SJSA1 (cell line): ENCODE measurements around the gene CAMK1G. TPM values are rescaled to one million over a fixed set of nuclear protein-coding genes. Genes with fewer than 3 reads are reported as not detected.

ENCODE experiments used
- DNase-seq, 2 experiments: peaks; one replicate each; pipeline ENCODE4 v3.0.0-alpha.2; 2015 to 2020; ENCODE audit warnings: low spot score in 2 of 2, low read depth in 1 of 2
- H3K27ac ChIP-seq: fragments of 250-450 bp; sonication (Bioruptor Pico); 2 replicates; pipeline ENCODE4 v1.5.1; 2020; ENCODE audit warnings: mild to moderate bottlenecking, moderate library complexity
- H3K27me3 ChIP-seq: fragments of 250-450 bp; sonication (Bioruptor Pico); replicated peaks from 2 replicates; pipeline ENCODE4 v1.5.1; 2020; ENCODE audit warnings: mild to moderate bottlenecking, moderate library complexity
- H3K36me3 ChIP-seq: fragments of 250-450 bp; sonication (Bioruptor Pico); 2 replicates; pipeline ENCODE4 v1.5.1; 2020; ENCODE audit warnings: mild to moderate bottlenecking
- H3K4me1 ChIP-seq: fragments of 250-450 bp; sonication (Bioruptor Pico); replicated peaks from 2 replicates; pipeline ENCODE4 v1.6.1; 2021; ENCODE audit warnings: mild to moderate bottlenecking
- H3K4me3 ChIP-seq: fragments of 250-450 bp; sonication (Bioruptor Pico); 2 replicates; pipeline ENCODE4 v1.5.1; 2020; ENCODE audit warnings: mild to moderate bottlenecking
- H3K9me3 ChIP-seq: fragments of 250-450 bp; sonication (Bioruptor Pico); replicated peaks from 2 replicates; pipeline ENCODE4 v1.5.1; 2020; ENCODE audit warnings: mild to moderate bottlenecking
- total RNA-seq: library from RNA; depleted of rRNA; stranded (reverse); fragments of >200 nt; shearing (Covaris generic); gene quantifications from 2 replicates; pipeline ENCODE4 v1.2.3, GENCODE V29; 2014; rRNA removed

CAMK1G gene
- 0.11 TPM in 1 of 2 replicates, not detected in the other for total RNA-seq

DNA sequence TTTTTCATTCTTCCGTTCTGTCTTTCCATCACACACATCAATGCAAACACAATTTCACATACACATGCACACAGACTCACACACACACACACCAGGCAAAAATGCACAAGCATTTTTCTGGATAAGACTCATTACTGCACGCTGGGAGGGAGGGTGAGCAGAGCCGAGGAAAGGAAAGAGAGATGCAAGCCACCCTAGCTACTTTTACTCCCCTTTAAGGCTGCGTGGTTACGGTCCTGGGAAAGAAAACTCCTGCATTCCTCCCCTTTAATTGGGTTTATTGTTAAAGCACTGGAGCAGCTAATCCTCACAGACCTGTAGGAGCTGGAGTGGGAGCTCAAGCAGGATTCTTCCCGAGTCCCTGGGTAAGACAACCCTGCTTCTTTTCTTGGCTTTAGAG lies at the start of gene CAMK1G:
Gene CAMK1G (plus strand): TSS at position 307 of the 400 bp plus-strand sequence. CDS start 11,270 bp downstream, outside the sequence.
- H3K27ac ChIP-seq, result no peak within 1 kb of the TSS
- peaks cover 3% of the 10 kb centered on the region; the same call in 1 of the 2 replicates for H3K4me1 ChIP-seq
- DNase-seq, result no peak
- no peaks in the 10 kb centered on the region for H3K36me3 ChIP-seq
- H3K4me3 ChIP-seq, result no peak within 1 kb of the TSS
- peaks cover 23% of the 10 kb centered on the region for H3K27me3 ChIP-seq
- H3K9me3 ChIP-seq, result no peaks in the 10 kb centered on the region

DNA sequence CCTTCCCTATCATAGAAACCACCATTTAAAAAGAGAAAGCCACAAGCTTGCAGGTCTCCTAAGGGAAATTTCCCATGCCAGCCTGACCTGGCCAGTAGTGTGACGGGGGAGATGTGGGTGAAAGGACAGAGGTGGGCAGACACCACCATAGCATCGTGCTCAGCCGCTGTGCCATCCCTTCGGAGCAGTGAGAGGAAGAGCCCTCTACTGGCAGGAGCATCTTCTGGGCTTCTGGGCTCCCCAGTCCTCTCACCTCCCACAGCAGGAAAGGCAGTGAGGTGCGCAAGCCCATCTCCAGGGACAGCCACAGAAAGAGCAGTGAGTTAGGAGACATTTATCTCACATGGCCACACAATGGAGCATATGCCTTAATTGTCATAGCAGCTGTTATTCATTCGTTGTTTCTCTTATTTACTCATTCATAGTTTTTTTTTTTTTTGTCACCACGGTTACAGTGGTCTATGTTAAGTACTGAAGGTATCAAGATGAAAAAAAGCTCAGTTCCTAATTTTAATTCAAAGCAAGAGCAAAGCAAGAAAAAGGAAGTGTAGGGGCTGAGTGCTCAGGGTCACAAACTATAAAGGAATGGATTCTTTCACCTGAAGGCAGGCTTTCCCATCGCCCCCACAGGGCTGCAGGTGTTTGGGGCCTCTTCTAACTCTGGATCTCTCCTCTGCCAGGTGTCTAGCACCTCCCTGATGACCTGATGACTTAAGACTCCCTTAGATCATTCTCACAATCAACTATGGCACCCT lies 48.8 kb upstream of the CAMK1G start:
- no peaks in the 10 kb centered on the region for H3K27me3 ChIP-seq
- no peak for DNase-seq
- no peaks in the 10 kb centered on the region for H3K36me3 ChIP-seq
- H3K4me3 ChIP-seq, result no peak overlapping the region
- no peak overlapping the region for H3K27ac ChIP-seq
- H3K4me1 ChIP-seq, result no peaks in the 10 kb centered on the region
- H3K9me3 ChIP-seq, result no peaks in the 10 kb centered on the region

DNA sequence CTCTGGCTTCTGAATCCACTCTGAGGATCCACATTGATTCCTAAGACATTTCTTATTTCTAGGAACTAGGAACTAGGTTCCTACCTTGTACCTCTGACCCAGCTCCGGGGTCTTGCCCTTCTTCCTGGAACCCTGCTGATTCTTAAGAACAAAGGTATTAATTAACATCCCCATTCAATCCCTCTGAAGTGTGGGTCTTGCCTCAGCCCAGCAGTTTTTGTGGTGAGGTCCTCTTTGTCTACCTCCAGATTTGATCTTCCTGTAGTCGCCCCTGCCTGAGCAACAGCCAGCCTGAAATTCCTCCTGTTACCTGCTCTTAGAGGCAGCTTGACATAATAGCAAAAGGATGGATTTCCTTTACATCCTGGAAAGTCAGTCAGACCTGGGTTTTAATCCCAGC lies 46.7 kb upstream of the CAMK1G start:
- Histone ChIP-seq H3K27ac (no peak overlapping the region), H3K36me3 (no peaks in the 10 kb centered on the region), H3K4me1 (no peaks in the 10 kb centered on the region), H3K4me3 (no peak overlapping the region), H3K9me3 (no peaks in the 10 kb centered on the region), H3K27me3 (no peaks in the 10 kb centered on the region)
- no peak for DNase-seq

DNA sequence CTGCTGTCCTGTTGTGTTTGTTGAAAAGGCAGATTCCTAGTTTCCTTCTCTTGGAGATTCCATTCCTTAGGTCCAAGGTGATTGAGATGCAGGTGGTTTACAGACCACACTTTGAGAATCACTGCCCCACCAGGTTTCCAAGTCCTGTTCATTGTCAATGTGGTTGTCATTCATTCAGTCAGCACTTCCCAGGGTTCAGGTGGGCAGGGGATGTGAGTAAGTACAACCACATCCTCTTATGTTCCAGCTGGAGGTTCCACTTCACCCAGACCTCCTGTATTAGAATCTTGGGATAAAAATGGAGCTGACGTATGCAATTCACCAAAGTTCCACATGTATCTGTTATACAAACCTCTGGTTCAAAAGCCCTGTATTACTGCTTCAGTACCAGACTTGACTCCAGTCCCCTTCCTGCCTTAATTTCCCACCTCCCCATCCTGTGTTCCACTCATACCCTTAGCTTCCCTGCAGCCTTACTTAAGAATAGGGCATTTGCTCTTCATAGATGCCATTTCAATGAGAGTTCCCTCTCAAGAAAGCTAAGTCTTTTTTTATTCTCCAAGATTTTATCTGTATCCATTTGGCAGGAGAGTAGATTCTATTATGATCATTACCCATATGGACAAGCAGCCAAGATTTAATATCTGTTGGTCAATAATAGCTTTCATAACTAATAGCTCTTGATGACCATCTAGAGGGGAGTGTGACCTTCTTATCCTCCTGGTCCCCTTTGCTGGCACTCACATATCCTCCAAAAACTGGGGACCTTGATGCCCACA lies 46.0 kb upstream of the CAMK1G start:
- Histone ChIP-seq H3K36me3 (no peaks in the 10 kb centered on the region), H3K4me1 (no peaks in the 10 kb centered on the region), H3K27me3 (no peaks in the 10 kb centered on the region), H3K9me3 (no peaks in the 10 kb centered on the region), H3K27ac (no peak overlapping the region), H3K4me3 (no peak overlapping the region)
- no peak for DNase-seq

DNA sequence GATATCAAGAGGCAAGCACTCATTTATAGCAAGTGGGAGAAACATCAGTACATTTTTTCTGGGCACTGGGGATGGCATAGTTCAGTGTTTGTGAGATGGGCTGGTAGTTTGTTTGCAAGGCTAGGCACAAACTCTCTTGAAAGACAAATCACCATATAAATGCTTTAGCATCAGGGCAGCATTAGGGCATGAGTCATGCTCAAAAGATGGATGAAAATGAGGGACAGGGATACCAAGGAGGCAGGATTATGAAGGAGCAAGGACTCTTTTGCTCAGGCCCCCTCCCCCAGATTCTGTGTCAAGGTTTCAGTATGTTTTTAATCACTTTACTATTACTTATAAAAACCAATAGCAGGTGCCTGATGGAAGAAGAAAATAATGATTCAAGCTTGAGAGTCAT lies 43.9 kb upstream of the CAMK1G start:
- Histone ChIP-seq H3K36me3 (no peaks in the 10 kb centered on the region), H3K27me3 (no peaks in the 10 kb centered on the region), H3K4me1 (no peaks in the 10 kb centered on the region), H3K9me3 (no peaks in the 10 kb centered on the region), H3K4me3 (no peak overlapping the region), H3K27ac (no peak overlapping the region)
- DNase-seq, result no peak

DNA sequence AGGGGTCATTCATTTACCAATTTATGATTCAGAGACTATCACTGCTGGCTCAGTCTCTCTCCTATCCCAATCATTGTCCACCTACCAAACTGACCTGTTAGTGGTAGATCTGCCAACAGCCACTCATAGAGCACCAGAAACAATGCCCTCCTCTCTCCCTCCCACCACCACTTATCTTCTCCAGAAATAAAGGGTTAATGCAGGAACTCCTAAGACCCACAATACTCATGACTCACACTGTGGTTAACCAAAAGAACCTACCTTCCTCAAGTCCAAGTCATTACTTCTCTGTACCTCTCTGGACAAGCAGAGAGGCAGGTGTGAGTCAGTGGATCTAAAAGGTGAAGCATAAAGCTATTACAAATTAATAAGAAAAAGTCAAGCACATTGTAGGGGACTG lies 40.9 kb upstream of the CAMK1G start:
- DNase-seq, result no peak
- no peaks in the 10 kb centered on the region for H3K4me1 ChIP-seq
- H3K9me3 ChIP-seq, result no peaks in the 10 kb centered on the region
- no peak overlapping the region for H3K4me3 ChIP-seq
- no peaks in the 10 kb centered on the region for H3K36me3 ChIP-seq
- H3K27ac ChIP-seq, result no peak overlapping the region
- H3K27me3 ChIP-seq, result no peaks in the 10 kb centered on the region

DNA sequence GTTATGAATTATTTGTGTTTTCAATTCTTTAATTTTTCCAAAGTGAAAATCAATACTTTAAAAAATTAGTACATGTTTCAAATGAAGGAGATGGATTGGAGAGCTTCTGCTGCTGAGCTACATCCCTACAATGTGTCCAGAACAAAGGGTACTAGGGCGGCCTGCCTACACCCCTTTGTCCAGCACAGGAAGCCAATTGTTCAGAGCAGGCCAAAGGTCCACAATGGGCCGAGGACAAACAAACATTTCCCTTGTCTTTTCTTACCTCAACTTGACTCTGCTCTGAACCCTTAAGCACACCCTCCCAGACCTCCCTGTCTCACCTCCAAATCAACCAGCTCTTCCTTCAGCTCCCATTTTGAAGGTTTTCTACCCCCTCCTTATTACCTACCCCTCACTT lies 39.4 kb upstream of the CAMK1G start:
- Histone ChIP-seq H3K4me3 (no peak overlapping the region), H3K27me3 (no peaks in the 10 kb centered on the region), H3K4me1 (no peaks in the 10 kb centered on the region), H3K36me3 (no peaks in the 10 kb centered on the region), H3K9me3 (no peaks in the 10 kb centered on the region), H3K27ac (no peak overlapping the region)
- DNase-seq, result no peak

DNA sequence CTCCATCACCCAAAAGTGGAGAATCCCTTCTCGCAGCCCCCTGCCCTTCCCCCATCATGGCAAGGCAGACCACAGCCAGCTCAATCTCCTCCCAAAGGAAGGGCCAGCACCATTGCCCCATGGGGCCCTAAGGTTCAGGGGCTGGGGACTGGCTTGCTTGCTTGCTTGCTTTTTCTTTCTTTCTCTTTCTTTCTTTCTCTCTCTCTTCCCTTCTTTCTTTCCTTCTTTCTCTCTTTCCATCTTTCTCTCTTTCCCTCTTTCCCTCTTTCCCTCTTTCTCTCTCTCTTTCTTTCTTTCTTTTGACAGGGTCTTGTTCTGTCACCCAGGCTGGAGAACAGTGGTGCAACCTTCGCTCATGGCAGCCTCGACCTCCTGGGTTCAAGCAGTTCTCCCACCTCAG lies 38.1 kb upstream of the CAMK1G start:
- Histone ChIP-seq H3K4me1 (no peaks in the 10 kb centered on the region), H3K27ac (no peak overlapping the region), H3K4me3 (no peak overlapping the region), H3K27me3 (no peaks in the 10 kb centered on the region), H3K9me3 (no peaks in the 10 kb centered on the region), H3K36me3 (no peaks in the 10 kb centered on the region)
- DNase-seq, result no peak

DNA sequence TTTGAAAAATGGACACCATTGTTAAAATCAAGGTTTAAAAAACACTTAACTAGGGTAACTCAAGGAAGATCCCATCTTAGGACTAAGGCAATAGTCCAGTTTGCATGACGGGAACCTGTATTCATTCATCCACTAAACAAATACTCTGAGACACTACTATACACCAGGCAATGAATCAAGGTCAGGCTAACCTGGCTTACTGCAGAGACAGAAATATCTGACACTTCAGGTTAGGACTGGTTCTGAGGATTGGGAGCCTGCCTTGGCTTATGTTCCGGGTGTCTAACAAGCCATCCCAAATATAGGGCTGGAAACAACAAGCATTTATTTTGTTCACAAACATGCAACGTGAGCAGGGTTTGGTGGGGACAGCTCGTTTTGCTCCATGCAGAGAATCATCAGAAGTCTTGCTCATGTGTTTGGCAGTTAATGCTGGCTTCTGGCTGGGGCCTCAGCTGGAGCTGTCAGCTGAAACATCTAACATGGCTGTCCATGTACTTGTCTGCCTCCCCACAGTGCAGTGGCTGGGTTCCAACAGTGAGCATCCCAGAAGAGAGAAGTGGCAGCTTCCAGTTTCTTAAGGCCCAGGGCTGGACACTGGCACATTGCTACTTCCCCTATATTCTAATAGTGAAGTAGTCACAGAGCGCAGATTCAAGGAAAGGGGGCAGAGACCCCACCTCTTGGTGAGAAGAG lies 37.0 kb upstream of the CAMK1G start:
- no peaks in the 10 kb centered on the region for H3K4me1 ChIP-seq
- no peaks in the 10 kb centered on the region for H3K27me3 ChIP-seq
- H3K36me3 ChIP-seq, result no peaks in the 10 kb centered on the region
- H3K9me3 ChIP-seq, result no peaks in the 10 kb centered on the region
- no peak for DNase-seq
- no peak overlapping the region for H3K4me3 ChIP-seq
- no peak overlapping the region for H3K27ac ChIP-seq

DNA sequence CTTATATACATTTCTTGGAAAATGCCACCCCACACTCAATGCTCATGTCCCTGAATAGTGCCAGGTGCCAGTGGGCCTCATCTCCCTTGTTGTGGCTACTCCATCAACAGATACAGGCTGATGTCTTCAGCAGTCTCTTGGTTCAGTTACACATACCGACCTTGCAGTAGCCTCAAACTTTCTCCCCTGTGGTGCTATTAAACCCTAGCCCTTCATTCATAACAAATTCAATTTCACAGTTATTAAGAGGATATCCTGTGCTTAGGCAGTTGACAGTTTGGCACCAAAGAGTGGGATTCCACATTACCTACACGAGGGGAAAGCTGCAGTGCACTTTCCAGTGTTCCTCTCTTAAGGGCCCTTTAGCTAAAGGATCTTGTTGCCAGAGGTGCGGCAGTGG lies 35.9 kb upstream of the CAMK1G start:
- no peak for DNase-seq
- Histone ChIP-seq H3K4me3 (no peak overlapping the region), H3K36me3 (no peaks in the 10 kb centered on the region), H3K4me1 (no peaks in the 10 kb centered on the region), H3K27me3 (no peaks in the 10 kb centered on the region), H3K27ac (no peak overlapping the region), H3K9me3 (no peaks in the 10 kb centered on the region)

DNA sequence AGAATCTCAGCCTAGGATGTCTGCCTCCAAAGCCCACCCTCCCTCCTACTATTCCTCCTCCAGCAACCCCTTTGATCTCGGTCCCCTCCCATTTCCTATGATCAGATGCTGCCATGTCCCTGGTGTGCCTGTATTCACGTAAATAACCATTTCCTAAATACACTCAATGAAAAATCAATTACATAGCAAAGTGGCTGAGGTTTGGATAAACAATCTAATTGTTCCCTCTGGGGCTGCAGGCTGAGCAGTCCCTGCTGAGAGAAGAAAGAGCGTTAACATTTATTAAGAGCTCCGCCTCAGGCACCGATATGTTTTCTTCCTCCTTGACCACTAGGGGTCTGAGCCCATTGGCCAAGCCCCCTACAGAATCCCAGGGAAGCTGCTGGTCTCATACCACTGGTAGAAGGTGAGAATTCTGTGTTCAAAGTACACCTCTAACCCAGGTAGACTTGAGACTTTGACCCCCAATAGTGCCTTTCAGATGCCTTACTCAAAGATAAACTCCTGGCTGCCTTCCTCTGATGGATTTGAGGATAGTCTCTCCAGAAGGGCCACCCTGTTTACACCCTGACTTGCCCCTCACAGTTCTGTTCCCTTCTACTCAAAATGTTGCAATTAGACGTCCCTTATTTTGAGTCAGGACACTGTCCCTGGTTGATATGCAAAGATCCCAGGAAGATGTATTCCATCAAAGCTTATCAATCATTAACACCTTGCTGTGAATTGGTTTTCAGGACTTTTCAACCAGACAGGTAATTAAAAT lies 33.9 kb upstream of the CAMK1G start:
- no peaks in the 10 kb centered on the region for H3K36me3 ChIP-seq
- H3K4me3 ChIP-seq, result no peak overlapping the region
- H3K27ac ChIP-seq, result no peak overlapping the region
- no peak for DNase-seq
- H3K4me1 ChIP-seq, result no peaks in the 10 kb centered on the region
- no peaks in the 10 kb centered on the region for H3K27me3 ChIP-seq
- H3K9me3 ChIP-seq, result no peaks in the 10 kb centered on the region

DNA sequence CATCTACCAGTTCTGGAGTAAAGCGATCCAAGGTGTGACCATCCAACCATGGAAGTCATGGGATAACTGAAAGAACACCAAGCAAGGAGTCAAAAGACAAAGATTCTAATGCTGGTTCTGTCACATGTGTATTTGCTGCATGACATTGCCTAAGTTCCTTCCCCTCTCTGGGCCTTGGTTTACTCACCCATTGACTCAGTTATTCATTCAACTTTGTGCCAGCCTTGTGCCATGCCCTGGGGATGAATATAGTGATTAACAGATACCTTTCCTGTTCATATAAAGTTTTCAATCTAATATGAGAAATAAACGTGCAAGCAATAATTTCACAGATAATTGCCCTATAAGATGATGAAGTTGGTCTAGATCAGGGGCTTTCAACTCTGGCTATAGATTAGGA lies 33.0 kb upstream of the CAMK1G start:
- no peak for DNase-seq
- Histone ChIP-seq H3K36me3 (no peaks in the 10 kb centered on the region), H3K27ac (no peak overlapping the region), H3K9me3 (no peaks in the 10 kb centered on the region), H3K4me1 (no peaks in the 10 kb centered on the region), H3K27me3 (no peaks in the 10 kb centered on the region), H3K4me3 (no peak overlapping the region)

DNA sequence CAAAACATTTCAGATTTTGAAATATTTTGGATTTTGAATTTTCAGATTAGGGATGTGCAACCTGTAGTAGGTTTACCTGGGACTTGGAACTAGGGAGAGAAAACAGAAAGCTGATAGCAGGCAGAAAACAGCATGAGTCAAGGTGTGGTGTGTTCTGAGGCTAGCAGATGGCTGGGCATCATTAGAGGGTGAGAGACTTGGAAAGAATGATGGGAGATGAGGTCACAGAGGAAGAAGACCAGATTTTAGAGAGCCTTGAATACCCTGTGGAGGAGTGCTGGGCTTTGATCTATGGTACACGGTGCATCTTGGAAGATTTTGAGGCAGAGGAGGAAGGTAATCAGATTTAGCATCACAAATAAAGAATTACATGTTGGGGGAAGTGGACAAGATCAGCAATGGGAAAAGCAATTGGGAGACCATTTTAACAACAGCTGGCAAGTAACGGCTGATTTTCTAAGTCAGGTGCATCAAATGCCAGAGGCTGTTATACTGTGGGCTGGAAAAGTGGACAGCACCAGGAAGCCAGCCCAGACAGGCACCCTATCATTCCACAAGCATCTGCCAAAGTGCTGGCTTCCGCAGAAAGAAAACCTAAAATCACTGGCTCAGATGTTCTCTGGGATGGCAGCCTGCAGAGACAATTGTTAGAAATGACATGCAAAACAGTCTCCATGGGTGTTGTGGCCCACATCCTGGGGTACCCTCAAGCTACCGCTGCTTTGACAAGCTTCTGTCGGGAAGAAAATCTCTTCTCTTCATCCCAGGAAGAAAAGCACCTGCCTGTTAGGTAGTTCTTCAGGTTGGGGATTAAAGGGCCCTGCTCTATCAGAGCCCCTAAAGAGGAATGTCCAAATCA lies 30.9 kb upstream of the CAMK1G start:
- no peak for DNase-seq
- Histone ChIP-seq H3K36me3 (no peaks in the 10 kb centered on the region), H3K27ac (no peak overlapping the region), H3K4me3 (no peak overlapping the region), H3K27me3 (no peaks in the 10 kb centered on the region), H3K9me3 (no peaks in the 10 kb centered on the region), H3K4me1 (no peaks in the 10 kb centered on the region)
